ENCODE measurements around the gene MYB.
"Not testable (repeated sequence)": the region's sequence is repeated elsewhere in the genome, so short reads cannot be mapped to it uniquely, and the experiment has no call there.

Gene MYB

DNA sequence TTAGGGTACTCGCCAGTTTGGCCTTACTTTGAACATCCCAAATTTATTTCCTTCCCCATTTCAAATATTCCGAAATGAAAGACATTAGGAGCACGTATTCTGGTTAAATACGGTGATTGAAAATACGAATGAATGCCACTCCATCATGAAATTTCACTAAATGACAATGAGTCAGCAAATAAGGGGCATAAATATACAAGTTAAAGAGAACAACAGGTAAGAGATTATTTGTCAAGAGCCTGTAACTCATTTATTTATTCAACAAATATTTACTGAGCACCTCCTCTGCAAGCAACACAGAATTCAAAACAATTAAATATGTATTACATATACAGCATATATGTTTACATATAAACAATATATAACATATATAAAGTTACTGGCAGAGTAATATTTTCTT is 44.8 kb downstream of the MYB start:
- no peak for DNase-seq

DNA sequence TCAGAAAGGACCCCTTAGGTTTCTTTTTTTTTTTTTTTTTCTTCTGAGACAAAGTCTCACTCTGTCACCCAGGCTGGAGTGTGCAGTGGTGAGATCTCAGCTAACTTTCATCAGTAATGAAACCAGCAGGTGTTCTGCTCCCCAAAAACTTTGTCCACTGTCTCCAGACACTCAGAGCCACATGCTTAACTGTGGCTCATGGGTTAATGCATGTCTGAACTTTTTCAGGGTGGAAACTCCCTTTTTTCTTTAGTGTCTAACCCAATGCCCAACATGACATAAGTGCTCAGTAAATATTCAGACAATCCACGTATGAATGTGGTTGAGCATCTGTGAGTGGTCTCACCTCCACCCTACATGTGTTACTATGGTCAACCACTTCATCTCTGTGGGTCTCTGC is 45.4 kb downstream of the MYB start:
- no peak for DNase-seq

DNA sequence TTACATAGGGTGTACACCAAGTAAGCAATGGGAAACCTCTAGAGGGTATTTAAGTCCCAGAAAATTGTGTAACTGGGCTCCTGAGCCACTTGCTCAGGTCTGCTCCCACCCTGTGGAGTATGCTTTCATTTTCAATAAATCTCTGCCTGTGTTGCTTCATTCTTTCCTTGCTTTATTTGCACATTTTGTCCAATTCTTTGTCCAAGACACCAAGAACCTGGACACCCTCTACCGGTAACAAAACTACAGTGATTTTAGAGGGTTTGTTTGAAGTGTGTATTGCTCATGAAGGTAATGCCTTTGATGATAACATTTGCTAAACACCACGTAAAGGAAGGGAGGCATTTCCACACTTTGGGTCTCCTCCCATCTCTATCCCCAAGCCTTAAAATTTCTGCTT is 46.2 kb downstream of the MYB start:
- no peak for DNase-seq

DNA sequence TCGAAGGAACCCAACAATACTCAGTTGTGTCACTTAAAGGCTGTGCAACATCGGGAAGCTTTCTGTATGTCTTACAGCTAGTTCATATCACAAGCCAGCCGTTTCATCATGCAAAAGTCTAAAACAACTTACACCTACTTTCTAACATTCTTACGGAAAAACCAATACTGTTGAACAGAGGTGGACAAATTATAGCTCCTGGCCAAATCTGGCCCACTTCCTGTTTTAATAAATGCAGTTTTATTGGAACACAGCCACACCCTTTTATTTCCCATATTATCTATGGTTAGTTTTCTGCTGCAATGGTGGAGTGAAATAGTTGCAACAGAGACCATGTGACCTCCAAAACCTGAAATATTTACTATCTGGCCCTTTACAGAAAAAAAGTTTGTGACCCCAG is 46.6 kb downstream of the MYB start:
- DNase-seq: no peak

DNA sequence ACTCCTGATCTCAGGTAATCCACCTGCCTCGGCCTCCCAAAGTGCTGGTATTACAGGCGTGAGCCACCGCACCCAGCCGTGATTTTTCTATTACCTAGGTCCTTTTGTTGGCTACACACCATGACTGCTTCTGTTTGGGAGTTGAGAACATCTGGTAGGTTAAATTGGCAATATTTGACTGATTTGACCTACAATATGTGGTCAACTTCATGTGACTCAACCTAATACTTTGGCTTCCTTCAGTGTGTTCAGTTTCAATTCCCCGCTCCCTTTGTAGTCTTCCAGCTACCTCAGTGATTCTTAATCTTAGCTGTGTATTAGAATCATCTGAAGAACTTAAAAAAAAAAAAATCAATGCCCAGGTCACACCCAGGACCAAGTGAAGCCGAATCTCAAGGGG is 47.4 kb downstream of the MYB start:
- no peak for DNase-seq

DNA sequence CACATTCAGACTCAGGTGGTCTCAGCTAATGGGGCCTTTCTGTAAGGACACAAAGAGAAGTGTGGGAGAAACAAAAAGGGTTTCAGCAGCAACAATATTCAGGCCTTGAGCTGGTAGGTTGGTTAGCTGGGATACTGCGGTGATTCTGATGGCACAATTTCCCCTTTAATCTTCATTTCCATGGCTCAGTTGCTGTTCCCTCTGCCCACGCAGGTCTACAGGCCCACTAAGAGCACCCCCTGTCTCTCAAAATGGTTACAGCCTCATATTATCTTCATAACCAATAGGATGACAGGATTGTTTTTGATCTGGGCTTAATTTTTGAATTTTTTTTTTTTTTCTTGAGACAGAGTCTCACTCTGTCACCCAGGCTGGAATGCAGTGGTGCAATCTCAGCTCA is 48.9 kb downstream of the MYB start:
- no peak for DNase-seq

DNA sequence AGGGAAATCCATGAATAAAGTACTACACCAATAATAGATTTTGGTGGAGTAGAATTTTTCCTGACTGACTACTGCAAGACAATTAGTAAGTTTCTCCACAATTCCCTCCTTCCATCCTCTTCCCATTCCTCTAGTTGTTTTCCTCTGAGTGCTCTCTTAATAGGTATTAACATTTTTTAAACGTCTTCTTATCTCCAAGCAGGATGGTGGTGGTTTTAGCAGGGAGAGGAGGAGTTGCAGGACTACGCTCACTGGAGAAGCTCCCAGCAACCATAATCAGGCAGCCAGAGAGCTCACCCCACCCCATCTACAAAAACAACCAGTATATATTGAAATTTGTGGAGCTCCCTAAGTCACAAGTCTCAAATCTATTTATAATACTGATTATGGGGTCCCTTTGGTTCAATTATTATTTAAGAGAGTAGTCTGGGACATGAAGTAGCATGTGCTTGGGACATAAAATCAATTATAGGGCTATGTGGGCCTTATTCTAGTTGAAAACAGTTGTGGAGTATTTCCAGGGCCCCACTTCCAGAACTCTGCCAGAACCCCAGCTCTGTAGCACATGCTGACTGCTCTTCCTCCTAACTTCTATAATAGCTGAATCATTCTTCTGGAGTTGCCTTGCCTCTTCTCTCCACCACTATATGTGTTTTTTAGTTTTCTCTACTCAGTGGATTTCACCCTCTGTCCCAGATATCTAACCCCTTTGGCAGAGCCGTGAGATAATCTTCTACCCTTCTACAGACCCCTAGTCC is 49.8 kb downstream of the MYB start:
- no peak for DNase-seq

DNA sequence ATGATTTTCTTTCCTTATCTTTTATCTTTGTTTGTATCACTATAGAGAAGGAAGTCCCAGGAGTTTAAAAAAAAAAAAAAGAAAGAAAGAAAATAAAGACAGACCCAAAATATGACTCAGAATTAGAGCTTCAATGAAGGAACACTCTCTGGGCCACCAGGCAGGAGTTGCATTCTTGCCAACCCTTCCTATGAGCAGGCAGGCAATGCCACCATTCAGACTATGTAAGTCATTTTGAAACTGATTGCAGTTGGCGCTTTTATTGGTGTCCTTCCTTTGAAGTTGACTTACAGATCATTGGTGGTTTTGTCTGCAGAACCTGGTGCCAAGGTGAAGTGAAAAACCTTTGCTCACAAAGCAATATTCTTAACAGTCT is 50.3 kb downstream of the MYB start:
- no peak for DNase-seq

DNA sequence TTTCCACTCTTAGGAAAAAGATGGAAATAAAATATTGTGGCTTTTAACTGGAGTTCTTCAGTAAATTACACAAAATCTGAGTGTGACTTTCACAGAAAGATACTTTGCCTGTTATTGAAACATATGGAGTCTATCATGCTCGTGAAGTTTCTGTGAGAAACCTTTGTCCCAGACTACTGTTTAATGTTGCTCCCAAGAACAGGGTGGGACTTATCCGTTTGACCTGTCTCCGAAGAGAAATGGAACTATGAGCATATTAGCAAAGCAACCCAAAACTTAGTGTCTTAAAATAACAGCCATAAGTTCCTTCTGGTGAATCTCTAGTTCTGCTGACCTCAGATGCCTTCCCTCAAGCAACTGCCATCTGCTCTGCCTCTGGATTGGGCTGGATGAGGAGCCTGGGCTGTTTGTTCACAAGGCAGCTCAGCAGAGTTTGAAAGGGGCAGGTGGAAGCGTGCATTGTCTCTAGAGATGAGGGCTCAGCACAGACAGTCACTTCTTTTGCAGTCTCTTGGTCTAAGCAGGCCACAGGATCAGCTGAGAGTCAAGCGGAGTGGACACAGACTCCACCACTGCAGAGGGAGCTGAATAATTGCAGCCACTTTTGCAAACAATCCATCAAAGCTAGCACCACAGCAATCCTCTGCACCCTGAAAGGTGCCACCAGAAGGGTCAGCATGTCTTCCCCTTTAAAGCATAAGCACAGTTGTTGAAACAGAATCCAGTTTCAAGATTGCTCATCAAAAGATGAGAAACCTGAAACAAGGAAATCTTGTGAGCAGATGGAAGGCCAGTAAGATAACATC is 52.8 kb downstream of the MYB start:
- no peak for DNase-seq

DNA sequence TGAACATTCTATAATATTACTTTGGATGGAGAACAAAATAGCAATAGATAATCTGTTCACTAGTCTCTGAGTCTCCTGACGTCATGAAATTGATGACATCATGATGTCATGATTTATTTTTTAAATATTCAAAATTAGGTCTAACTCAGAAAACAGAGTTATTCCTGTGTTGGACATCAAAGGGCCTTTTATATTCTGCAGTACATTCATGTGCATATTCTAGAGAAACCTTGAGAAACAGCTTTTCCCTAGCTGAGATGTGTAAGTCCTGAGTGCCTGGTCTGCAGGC is 53.3 kb downstream of the MYB start:
- no peak for DNase-seq

DNA sequence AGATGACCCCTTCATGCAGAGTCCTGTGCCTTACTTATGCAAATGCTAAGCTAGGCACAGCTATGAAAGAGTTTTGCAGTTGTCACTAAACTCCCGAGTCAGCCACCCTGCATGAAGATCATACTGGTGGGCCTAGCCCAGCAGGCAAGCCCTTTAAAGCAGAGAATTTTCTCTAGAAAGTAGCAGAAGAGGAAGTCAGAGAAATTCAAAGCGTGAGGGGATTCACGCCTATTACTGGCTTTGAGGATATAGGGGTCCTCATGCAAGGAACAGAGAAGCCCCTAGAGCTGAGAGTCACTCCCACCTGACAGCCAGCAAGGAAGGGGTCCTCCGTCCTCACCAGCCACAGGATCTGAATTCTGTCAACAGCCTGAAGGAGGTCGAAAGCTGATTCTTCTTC is 54.6 kb downstream of the MYB start:
- DNase-seq: no peak

DNA sequence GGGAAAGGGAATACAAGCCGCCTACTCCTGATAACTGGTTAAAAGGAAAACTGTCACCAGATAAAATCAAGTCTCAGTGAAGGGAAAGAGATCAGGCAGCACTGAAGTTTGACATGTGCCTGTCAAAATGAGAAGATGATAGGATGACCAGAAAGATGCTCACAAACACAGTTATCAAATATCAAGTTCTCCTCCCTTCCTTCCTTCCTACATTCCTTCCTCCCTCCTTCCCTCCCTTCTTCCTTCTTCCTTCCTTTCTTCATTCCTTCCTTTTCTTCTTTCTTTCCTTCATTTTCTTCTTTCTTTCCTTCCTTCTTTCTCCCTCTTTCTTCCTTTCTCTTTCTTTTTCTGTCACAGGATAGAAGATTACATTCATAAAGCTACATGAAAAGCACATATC is 55.2 kb downstream of the MYB start:
- DNase-seq: no peak

DNA sequence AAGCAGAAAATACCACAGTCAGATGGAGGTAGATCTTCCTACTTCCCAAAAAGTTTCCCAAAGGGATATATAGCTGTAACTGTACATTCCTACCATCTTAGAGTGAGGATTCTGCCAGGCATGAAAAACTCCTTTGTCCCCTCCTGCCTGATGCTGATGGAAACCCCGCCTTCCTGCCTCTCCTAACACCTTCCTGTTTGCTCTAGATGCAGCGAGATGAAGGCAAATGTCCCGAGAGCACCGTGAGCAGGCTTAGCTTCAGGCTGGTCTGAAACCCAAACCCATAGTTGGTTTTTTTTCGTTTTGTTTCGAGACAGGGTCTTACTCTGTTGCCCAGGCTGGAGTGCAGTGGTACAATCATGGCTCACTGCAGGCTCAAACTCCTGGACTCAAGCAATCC is 55.6 kb downstream of the MYB start:
- DNase-seq: peak; percentile 32

DNA sequence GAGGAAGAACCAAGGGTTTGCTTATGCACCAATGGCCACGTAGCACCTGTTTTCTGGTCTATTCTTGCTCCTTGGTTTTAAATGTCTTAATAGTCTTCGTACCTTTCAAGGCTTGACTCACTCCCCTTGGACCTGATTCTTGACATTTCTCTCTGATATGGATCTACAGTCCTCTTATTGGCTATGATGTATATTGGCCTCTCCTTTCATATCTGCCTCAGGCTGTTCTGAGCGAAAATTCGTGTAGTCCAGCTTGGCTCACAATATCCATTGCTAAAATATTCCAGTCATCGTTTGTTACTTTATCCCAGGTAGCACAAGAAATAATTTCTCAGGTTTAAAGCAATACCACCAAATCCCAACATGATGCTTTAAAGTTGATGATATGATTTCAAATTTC is 59.6 kb downstream of the MYB start:
- no peak for DNase-seq

DNA sequence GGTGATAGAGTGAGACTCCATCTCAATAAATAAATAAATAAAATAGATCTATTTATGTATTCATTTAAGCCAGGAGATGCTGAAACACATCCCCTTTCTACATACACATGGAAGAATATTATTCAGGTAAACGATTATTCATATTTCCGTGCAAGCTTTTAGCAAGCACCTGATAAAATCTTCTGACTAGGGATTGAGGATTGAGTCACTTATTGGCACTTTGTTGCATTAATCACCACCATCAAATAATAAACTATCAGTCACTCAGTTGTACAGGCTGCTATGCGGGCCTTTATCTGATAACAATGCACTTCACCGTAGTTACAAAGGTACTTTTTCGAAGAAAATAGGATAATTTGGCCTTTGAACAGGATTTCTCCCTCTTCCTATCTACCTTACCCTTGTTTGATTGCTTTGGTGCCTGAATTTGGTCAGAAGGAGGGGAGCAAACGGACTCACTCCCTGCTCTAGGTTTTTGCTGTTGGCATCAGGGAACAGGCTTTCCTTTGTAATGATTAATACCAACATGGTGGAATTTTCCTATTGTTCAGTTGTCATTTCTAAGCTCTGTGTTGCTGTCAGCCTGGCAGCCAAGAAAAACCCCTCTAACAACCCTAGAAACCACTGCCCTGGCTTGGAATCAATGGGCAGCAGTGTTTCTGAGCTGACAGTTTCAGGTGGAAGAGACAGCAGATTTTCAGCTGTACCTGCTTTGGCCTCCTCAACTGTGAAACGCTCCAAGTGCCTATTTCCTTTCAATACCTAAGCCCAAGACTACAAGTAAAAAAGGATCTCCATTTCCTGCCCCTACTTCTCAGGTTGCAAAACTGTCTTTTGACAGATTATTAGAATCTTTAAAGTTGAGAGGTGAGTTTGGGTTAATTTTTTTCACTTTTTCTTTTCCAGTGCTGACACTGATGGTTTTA is 63.0 kb downstream of the MYB start:
- no peak for DNase-seq

DNA sequence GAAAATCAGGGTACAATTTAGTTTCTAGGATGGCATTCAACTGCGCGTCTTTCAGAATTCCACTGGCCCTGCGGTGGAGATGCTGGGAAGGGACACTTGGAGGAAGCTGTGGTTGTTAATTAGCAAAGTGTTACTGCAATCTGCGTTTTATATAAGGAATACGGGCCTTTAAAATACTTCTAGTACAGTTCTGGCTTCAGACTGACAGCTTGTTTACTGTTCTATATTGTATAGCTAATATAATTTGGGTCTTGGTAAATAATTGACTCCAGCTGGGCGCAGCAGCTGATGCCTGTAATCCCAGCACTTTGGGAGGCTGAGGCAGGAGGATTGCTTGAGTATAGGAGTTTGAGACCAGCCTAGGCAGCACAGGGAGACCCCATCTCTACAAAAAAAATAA is 63.7 kb downstream of the MYB start:
- DNase-seq: no peak

DNA sequence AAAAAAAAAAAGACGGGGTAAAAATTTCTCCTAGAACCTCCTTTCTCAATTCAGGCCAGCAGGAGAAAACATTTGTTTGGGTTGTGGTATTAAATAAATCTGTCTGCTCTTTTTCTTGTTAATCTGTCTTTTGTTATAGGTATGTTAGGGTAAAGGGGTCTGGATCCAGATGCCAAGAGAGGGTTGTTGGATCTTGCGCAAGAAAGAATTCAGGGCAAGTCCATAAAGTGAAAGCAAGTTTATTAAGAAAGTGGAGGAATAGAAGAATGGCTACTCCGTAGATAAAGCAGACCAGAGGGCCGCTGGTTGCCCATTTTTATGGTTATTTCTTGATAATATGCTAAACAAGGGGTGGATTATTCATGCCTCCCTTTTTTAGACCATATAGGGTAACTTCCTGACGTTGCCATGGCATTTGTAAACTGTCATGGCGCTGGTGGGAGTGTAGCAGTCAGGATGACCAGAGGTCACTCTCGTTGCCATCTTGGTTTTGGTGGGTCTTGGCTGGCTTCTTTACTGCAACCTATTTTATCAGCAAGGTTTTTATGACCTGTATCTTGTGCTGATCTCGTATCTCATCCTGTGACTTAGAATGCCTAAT is 65.4 kb downstream of the MYB start:
- DNase-seq: not testable (repeated sequence)

DNA sequence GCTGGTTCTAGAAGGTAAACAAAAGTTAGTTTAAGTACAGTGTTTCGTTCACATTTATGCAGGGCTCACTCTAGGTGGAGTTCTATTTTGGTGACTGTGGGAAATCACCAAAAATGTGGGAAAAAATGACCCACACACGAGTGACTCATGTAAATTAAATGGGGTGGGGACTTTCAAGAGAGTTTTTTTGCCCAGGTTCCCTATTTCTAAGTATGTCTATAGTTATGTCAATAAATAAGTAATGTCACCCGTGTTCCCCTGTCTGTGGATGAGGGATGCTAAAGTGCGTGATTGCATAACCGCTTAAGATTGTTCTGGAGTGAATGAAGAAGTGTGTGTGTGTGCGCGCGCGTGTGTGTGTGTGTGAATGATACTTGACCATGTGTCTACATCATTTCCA is 69.1 kb downstream of the MYB start:
- DNase-seq: no peak

DNA sequence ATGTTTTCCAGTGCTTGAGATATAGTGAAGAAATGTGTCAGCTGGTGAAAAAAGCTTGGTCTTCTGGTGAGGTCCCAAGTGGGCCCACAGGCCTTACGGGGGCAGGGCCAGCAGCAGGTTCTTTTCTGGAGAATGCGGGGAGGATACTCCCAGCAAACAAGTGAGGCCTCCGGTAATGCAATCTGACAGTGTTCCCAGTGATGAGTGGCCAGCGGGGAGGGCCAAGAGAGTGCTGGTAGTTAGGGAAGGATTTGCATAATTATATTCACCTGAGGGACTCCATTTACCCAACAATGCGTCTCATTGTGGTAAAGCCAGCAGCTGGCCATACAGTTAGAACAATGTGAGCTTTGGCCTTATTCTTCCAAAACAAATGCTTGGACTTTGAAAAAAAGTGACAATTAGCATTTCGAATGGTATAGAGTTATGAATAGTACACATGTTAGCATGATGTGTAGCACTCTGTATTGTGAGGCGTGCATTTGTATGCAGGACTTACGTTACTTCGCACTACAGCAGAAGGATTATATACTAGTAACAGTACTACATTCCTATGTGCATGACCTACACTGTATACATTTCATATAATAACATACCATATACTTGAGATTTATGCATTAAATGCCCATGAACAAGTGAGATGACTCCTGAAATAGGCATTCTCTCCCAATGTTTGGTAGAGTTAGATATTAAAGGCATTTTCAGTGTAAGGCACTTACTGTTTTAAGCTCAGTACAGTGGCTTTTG is 69.8 kb downstream of the MYB start:
- DNase-seq: no peak

DNA sequence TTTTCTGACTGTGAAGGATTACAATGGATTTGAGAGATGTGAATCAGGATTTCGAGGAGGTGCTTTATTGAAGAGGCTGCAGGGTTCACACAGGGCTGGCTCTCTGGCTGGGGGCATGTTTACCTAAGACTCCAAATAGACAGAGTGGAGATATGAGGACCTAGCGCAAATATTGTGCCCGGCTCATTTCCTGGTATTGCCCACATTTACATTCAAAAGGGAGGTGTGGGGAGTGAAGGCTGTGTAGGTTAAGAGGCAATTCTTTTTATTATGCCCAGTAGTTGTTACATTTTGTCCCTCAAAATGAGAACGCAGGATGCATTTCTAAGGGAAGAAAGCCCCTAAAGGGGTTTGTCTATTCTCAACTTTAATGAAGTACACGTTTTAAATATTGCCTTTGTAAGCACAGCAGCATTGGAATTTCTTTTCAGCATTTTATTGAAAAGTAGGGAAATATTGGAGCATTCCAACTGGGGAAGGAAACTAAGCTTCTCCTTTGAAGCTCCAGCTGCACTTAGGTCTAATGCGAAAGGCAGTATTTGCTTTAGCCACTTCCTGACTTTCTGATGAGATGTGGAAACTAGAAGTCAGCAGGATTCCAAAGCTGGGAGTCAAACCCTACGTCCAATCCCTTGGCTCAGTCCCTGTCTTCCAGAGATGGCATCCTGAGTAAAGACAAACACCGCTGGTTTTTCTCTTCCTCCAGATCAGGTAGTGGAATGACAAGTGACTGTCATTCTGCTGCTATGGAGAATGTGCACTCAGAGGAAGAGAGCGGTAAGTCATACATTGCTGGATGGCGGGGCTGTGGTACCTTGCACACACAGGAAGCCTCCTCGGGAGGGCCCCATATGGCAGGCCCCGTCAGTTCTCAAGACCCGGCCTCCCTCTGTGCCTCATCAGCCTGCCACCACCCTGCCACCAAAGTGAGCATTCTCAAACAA is 70.7 kb downstream of the MYB start:
- no peak for DNase-seq

DNA sequence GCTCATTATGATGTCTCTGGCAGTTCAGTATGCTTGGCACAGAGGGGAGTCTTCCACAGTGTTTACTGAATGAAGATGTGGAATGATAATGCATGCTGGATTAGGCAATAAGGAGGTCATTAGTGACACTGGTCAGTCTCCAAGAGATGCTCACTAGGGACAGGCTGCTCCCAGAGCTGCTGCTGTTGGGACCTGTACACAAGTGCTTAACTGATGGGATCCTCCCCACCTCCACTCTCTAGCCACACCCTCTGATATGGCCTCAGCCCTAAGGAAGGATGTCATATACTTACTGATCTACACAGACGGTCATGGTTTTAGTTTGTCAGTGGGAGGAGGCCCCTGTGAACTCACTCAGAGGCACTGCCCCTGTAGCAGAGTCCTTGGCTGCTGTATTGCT is 73.4 kb downstream of the MYB start:
- DNase-seq: no peak

All from CD4-positive, alpha-beta T cell treated with Interleukin-17A for 4 hours (primary cell).